HepG2 (cell line): Measurements from ENCODE around the gene GAL3ST2. TPM values are rescaled to one million over a fixed set of nuclear protein-coding genes. Genes with fewer than 3 reads are reported as not detected.

Experiments
- ATAC-seq: fragments of 200-7000 bp; cut with Tn5 transposase; 3 replicates; pipeline ENCODE4 v1.9.1; 2020; ENCODE audit warnings: mild to moderate bottlenecking, moderate library complexity
- BruUV-seq: library from RNA; stranded (reverse); fragments of 400-500 nt; replicated peaks from 2 replicates; lab custom pipeline; 2021; lab: Mats Ljungman, UMichigan
- CTCF ChIA-PET: fragments of 300-600 bp; formaldehyde crosslinking; extraction: SDS; loops from one replicate; lab custom pipeline; 2021; ENCODE audit warnings: low total read pairs, inconsistent platforms, low intra/inter-chr PET ratio; lab: Yijun Ruan, JAX
- POLR2A ChIA-PET: fragments of 350-600 bp; sonication (Branson Sonifier 250); formaldehyde crosslinking; loops from one replicate; lab custom pipeline; 2020; ENCODE audit warnings: antibody characterized with exemption, inconsistent platforms; lab: Yijun Ruan, JAX
- DNase-seq: peaks from one replicate; pipeline ENCODE4 v3.0.0-alpha.2; 2015; ENCODE audit warnings: low spot score
- FAIRE-seq: peaks from 3 replicates; lab custom pipeline; 2011; peaks lifted over from hg19 to GRCh38; lab: Jason Lieb, UNC
- H2AFZ ChIP-seq: one replicate; pipeline ENCODE4 v1.6.1; 2011; ENCODE audit warnings: low read length, inconsistent platforms
- H3K27ac ChIP-seq: fragments of 300-600 bp; 3 replicates; pipeline ENCODE4 v1.8.0; 2011; ENCODE audit warnings: mixed run types, mild to moderate bottlenecking, mixed read lengths, low read length, inconsistent platforms; ENCODE audit not compliant: insufficient read depth; ENCODE audit errors: extremely low read length
- H3K27me3 ChIP-seq, 2 experiments: fragments of 200-600 bp in 1 of 2; 2 replicates in 1 of 2; 3 replicates in 1 of 2; pipeline versions ENCODE4 v1.6.0 to v1.8.0; 2011; ENCODE audit warnings: low read length in 2 of 2, mild to moderate bottlenecking in 2 of 2, moderate library complexity in 2 of 2, inconsistent platforms in 1 of 2; ENCODE audit not compliant: insufficient read depth in 2 of 2, control insufficient read depth in 1 of 2
- H3K36me3 ChIP-seq, 2 experiments: fragments of 200-600 bp in 1 of 2; replicated peaks in 1 of 2; 2 replicates in 1 of 2; 3 replicates in 1 of 2; pipeline versions ENCODE4 v1.5.1 to v1.8.0; 2011; ENCODE audit warnings: low read length in 2 of 2, inconsistent platforms in 1 of 2; ENCODE audit not compliant: insufficient read depth in 2 of 2, control insufficient read depth in 1 of 2
- H3K4me1 ChIP-seq: 2 replicates; pipeline ENCODE4 v1.5.1; 2012; ENCODE audit warnings: low read length, inconsistent platforms; ENCODE audit not compliant: insufficient read depth
- H3K4me2 ChIP-seq: 2 replicates; pipeline ENCODE4 v1.6.0; 2011; ENCODE audit warnings: low read depth, low read length, inconsistent platforms
- H3K4me3 ChIP-seq, 3 experiments: fragments of 200-600 bp in 1 of 3; sonication (generic), shearing (Covaris generic) in 1 of 3; replicated peaks in 1 of 3; 2 replicates each; pipeline ENCODE4 v1.5.1; 2011 to 2016; ENCODE audit warnings: low read length in 3 of 3, inconsistent platforms in 2 of 3, low read depth in 2 of 3, mild to moderate bottlenecking in 2 of 3, control low read depth in 1 of 3, mixed read lengths in 1 of 3; ENCODE audit not compliant: insufficient read depth in 1 of 3
- H3K79me2 ChIP-seq: one replicate; pipeline ENCODE4 v1.6.1; 2011; ENCODE audit warnings: low read length, inconsistent platforms; ENCODE audit not compliant: insufficient read depth
- H3K9ac ChIP-seq: 2 replicates; pipeline ENCODE4 v1.6.0; 2011; ENCODE audit warnings: mild to moderate bottlenecking, low read depth, low read length, inconsistent platforms; ENCODE audit not compliant: insufficient read depth
- H3K9me3 ChIP-seq: 2 replicates; pipeline ENCODE4 v1.5.1; 2012; ENCODE audit warnings: mild to moderate bottlenecking, low read length
- H4K20me1 ChIP-seq: 2 replicates; pipeline ENCODE4 v1.6.0; 2011; ENCODE audit warnings: inconsistent platforms, mild to moderate bottlenecking, low read length, moderate library complexity; ENCODE audit not compliant: insufficient read depth
- AGO2 ChIP-seq: fragments of 200-400 bp; formaldehyde crosslinking; optimal IDR thresholded peaks from 2 replicates; pipeline ENCODE3; 2017; ENCODE audit warnings: mild to moderate bottlenecking, low read depth, low read length, moderate library complexity
- ARID2 ChIP-seq: sonication (generic); formaldehyde crosslinking; IDR thresholded peaks from 2 replicates; pipeline ENCODE4 v1.8.1; 2022; ENCODE audit warnings: mild to moderate bottlenecking, missing genetic modification reagents, borderline replicate concordance
- KLF9 ChIP-seq: IDR thresholded peaks from 2 replicates; pipeline ENCODE4 v1.6.1; 2016; ENCODE audit warnings: low read depth
- MAFF ChIP-seq: IDR thresholded peaks from 2 replicates; pipeline ENCODE4 v1.6.1; 2011; ENCODE audit warnings: low read depth, low read length, improper control_type of control experiment
- ZNF451 ChIP-seq: sonication (generic); formaldehyde crosslinking; IDR thresholded peaks from 2 replicates; pipeline ENCODE4 v1.5.0; 2020; ENCODE audit warnings: mild to moderate bottlenecking, missing genetic modification reagents
- ZNF776 ChIP-seq: sonication (generic); formaldehyde crosslinking; IDR thresholded peaks from 2 replicates; pipeline ENCODE4 v1.4.0; 2020; ENCODE audit warnings: mild to moderate bottlenecking, missing genetic modification reagents
- ZSCAN5A ChIP-seq: sonication (generic); formaldehyde crosslinking; IDR thresholded peaks from 2 replicates; pipeline ENCODE4 v1.8.0; 2022; ENCODE audit warnings: mild to moderate bottlenecking, missing genetic modification reagents, borderline replicate concordance
- WGBS: methylation state at CpG from one replicate; pipeline ENCODE4 v1.1.6; 2017; ENCODE audit warnings: low lambda C conversion rate; 5-methylcytosine and 5-hydroxymethylcytosine counted together
- in situ Hi-C: cut with HindIII; loops from 2 replicates; pipeline ENCODE4 v1.10.0; 2017; ENCODE audit warnings: low pct_unique_long_range_greater_than_20kb; ENCODE audit not compliant: extremely low pct_ligation_motif_present
- intact Hi-C: fragments of 100-400 bp; cut with micrococcal nuclease; formaldehyde crosslinking; loops from one replicate; pipeline ENCODE4 v1.10.0; 2022; ENCODE audit not compliant: unreplicated experiment
- polyA plus RNA-seq, 8 experiments: library from polyadenylated mRNA; depleted of rRNA in 3 of 8; stranded (reverse) in 7 of 8; unstranded in 1 of 8; fragments of >200 nt; fragmentation: Illumina TruSeq in 4 of 8; extraction: Trizol in 4 of 8; gene quantifications; 2 replicates each; pipeline versions ENCODE4 v1.2.1 to v1.2.3, GENCODE V29; 2011 to 2016; ENCODE audit warnings: low read depth in 4 of 8, missing spikeins in 1 of 8, mixed read lengths in 1 of 8; ENCODE audit not compliant: insufficient read depth in 1 of 8
- total RNA-seq, 5 experiments: library from RNA; depleted of rRNA; stranded (reverse); fragments of >200 nt; fragmentation: Illumina TruSeq; extraction: Trizol; gene quantifications; 2 replicates each; pipeline ENCODE4 v1.2.3, GENCODE V29; 2016; ENCODE audit warnings: low read depth in 1 of 5
- TF ChIP-seq, protein P1 (sequence below): sonication (generic); formaldehyde crosslinking; IDR thresholded peaks from 2 replicates; pipeline ENCODE4 v1.5.0; 2020; ENCODE audit warnings: mild to moderate bottlenecking, missing genetic modification reagents, moderate library complexity
- TF ChIP-seq, protein P2 (sequence below): sonication (generic); formaldehyde crosslinking; IDR thresholded peaks from 2 replicates; pipeline ENCODE4 v1.4.0; 2020; ENCODE audit warnings: missing genetic modification reagents
- TF ChIP-seq, protein P3 (sequence below): sonication (generic); formaldehyde crosslinking; IDR thresholded peaks from 2 replicates; pipeline ENCODE4 v1.4.0; 2020; ENCODE audit warnings: mild to moderate bottlenecking, missing genetic modification reagents

Gene GAL3ST2
- total and polyA plus RNA-seq, 2 of the 13 experiments (the other 11 are each of a cell fraction or from before 2014, with no cell fraction given) = 0.17 to 0.20 TPM

GRCh38 chr2:241751152-241751551 is 25.5 kb upstream of the GAL3ST2 start (continued):
- TF ChIP-seq ZSCAN5A (CRISPR knock-in tag) (no peak), KLF9 (CRISPR knock-in tag) (no peak)

- no peaks in the 10 kb centered on the region for H3K9me3 ChIP-seq
- DNase-seq (no peak), FAIRE-seq (no peak), ATAC-seq (no peak)
- intact Hi-C loops = no loop called here
- CTCF ChIA-PET = no interaction called here
- peaks cover 11 to 30% of the 10 kb centered on the region in 2 experiments for H3K36me3 ChIP-seq
- BruUV-seq = no TSS peak
- H3K27ac ChIP-seq = no peak overlapping the region
- POLR2A ChIA-PET = no interaction called here
- no peak overlapping the region for H3K9ac ChIP-seq
- TF ChIP-seq, protein P1, sequence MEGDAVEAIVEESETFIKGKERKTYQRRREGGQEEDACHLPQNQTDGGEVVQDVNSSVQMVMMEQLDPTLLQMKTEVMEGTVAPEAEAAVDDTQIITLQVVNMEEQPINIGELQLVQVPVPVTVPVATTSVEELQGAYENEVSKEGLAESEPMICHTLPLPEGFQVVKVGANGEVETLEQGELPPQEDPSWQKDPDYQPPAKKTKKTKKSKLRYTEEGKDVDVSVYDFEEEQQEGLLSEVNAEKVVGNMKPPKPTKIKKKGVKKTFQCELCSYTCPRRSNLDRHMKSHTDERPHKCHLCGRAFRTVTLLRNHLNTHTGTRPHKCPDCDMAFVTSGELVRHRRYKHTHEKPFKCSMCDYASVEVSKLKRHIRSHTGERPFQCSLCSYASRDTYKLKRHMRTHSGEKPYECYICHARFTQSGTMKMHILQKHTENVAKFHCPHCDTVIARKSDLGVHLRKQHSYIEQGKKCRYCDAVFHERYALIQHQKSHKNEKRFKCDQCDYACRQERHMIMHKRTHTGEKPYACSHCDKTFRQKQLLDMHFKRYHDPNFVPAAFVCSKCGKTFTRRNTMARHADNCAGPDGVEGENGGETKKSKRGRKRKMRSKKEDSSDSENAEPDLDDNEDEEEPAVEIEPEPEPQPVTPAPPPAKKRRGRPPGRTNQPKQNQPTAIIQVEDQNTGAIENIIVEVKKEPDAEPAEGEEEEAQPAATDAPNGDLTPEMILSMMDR = 0 out of 2 replicates have a peak, but pooled peaks have one; percentile 25
- TF ChIP-seq AGO2 (peak; percentile 43), ZNF451 (CRISPR knock-in tag) (no peak), MAFF (no peak), ZNF776 (CRISPR knock-in tag) (0 out of 2 replicates have a peak, but pooled peaks have one; percentile 28), ARID2 (CRISPR knock-in tag) (no peak)
- TF ChIP-seq, protein P2, sequence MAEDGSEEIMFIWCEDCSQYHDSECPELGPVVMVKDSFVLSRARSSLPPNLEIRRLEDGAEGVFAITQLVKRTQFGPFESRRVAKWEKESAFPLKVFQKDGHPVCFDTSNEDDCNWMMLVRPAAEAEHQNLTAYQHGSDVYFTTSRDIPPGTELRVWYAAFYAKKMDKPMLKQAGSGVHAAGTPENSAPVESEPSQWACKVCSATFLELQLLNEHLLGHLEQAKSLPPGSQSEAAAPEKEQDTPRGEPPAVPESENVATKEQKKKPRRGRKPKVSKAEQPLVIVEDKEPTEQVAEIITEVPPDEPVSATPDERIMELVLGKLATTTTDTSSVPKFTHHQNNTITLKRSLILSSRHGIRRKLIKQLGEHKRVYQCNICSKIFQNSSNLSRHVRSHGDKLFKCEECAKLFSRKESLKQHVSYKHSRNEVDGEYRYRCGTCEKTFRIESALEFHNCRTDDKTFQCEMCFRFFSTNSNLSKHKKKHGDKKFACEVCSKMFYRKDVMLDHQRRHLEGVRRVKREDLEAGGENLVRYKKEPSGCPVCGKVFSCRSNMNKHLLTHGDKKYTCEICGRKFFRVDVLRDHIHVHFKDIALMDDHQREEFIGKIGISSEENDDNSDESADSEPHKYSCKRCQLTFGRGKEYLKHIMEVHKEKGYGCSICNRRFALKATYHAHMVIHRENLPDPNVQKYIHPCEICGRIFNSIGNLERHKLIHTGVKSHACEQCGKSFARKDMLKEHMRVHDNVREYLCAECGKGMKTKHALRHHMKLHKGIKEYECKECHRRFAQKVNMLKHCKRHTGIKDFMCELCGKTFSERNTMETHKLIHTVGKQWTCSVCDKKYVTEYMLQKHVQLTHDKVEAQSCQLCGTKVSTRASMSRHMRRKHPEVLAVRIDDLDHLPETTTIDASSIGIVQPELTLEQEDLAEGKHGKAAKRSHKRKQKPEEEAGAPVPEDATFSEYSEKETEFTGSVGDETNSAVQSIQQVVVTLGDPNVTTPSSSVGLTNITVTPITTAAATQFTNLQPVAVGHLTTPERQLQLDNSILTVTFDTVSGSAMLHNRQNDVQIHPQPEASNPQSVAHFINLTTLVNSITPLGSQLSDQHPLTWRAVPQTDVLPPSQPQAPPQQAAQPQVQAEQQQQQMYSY = no peak
- TF ChIP-seq, protein P3, sequence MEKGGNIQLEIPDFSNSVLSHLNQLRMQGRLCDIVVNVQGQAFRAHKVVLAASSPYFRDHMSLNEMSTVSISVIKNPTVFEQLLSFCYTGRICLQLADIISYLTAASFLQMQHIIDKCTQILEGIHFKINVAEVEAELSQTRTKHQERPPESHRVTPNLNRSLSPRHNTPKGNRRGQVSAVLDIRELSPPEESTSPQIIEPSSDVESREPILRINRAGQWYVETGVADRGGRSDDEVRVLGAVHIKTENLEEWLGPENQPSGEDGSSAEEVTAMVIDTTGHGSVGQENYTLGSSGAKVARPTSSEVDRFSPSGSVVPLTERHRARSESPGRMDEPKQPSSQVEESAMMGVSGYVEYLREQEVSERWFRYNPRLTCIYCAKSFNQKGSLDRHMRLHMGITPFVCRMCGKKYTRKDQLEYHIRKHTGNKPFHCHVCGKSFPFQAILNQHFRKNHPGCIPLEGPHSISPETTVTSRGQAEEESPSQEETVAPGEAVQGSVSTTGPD = 0 out of 2 replicates have a peak, but pooled peaks have one; percentile 21
- H3K4me1 ChIP-seq = no peaks in the 10 kb centered on the region
- no peaks in the 10 kb centered on the region for H4K20me1 ChIP-seq
- no peaks in the 10 kb centered on the region for H3K27me3 ChIP-seq
- no peak overlapping the region for H3K4me2 ChIP-seq
- in situ Hi-C loops = no loop called here
- WGBS = 93% methylated on average over 15 of the region's 18 CpGs
- H2AFZ ChIP-seq = no peak overlapping the region
- H3K4me3 ChIP-seq = no peak overlapping the region
- no peaks in the 10 kb centered on the region for H3K79me2 ChIP-seq
Measured at GRCh38 chr2:241751776-241752175, 24.8 kb upstream of the GAL3ST2 start.
